ENCODE data around the gene ARF1.

Gene ARF1

DNA sequence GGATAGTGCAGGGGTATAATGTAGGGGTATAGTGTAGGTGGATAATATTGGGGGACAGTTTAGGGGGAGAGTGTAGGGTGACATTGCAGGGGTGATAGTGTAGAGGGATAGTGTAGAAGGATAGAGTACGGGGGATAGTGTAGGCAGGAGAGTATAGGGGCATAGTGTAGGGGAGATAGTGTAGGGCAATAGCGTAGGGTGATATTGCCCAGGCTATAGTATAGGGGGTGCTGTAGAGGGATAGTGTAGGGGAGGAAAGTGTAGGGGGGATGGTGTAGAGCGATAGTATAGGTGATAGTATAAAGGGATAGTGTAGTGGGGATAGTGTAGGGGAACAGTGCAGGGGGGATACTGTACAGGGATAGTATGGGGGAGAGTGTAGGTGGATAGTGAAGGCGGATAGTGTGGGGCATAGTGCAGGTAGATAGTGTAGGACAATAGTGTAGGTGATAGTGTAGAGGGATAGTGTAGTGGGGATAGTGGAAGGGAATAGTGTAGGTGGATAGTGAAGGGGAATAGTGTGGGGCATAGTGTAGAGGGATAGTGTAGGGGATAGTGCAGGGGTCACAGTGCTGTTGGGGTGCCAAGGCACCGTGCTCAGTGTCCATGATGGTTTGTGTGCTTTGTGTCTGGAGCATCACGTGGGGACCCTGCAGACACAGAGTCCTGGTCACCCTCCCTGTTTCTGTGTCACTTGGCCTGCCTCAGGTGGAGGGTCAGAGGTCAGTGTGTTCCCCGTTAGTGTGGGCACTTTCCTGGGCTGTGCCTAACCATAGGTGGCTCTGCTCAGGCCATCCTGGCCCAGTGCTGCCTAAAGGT is 10.5 kb upstream of the ARF1 start:
- DNase-seq: no peak

DNA sequence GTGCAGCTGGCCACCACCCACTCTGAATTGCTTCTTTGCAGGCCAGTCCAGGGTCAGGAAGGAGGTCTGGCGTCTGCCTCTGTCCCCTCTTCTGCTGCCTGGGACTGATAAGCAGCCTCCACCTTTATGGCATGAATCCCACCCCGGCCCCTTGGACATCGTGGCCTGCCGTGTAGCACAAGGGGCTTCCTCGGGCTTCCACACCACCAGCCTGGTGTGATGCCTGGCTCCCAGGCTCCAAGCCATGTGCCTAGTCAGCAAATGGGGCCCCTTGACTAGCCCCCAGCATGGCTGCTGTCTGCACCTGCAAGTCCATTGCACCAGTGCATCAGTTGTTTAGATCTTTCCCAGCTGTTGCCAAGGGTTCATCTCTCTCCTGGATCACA is 9.9 kb upstream of the ARF1 start:
- no peak for DNase-seq

DNA sequence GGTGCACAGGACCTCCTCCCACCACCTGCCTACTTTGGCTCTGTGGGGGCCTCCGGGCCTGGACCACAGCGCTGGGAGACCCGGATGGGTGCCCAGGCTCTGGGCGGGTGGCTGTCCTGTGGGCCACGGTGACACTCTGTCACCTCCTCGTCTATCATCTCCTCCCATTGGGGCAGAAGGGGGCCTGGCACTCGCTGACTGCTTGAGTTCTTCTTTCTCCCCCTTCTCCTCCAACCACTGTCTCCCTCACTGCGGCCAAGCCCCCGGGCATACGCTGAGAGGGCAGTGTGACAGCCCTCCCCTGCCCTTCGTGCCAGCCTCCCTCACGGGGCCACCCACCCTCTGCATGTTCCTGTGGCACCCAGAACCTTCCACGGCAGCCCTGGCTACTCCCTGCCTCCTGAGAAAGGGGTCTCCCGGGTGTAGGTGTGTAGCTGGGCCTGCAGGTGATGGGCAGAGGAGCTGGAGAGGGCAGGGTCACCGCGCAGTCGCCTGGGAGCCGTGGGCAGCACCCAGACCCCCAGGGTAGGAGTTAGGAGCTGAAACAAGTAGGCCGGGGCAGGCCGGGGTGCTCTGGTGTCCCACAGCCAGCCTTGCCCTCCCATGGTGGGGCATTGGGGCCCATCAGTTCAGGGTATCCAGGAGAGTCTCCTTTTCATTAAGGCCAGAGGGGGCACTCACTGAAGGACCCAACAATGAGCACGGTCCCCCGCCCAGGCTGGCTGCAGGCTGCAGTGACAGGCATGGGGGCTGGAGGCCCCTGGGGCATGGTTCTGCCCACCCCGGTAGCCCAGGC is 9.2 kb upstream of the ARF1 start:
- DNase-seq: no peak

DNA sequence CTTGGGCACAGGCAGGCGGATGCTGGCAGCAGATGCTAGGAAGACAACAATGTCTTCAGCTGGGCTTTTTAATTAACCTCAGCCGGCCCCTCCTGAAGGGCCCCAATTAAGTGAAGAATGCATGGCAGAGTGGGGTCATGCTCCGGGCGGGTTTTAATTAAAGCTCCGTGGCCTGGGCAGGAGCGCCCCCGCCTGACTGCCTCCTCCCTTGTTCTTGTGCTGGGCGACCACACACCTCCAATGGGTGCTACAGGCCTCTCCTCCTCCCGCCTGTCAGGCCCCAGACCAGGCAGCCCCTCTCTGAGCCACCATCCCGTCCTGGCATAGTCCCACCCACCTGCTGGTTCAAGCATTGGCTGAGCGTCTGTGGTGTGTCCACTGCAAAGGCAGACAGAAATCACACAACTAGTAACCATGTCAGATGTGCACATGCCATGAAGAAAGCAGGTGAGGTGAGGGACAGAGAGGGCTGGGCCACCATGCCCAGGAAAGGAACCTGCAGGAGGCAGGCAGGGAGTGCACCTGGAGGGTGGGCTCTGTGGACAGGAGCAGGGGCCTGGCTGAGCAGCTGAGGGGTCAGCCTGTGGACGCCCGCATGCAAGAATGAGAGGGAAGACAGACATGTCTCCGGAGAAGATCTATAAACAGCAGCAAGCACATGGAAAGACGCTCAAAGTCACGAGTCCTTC is 8.5 kb upstream of the ARF1 start:
- no peak for DNase-seq

DNA sequence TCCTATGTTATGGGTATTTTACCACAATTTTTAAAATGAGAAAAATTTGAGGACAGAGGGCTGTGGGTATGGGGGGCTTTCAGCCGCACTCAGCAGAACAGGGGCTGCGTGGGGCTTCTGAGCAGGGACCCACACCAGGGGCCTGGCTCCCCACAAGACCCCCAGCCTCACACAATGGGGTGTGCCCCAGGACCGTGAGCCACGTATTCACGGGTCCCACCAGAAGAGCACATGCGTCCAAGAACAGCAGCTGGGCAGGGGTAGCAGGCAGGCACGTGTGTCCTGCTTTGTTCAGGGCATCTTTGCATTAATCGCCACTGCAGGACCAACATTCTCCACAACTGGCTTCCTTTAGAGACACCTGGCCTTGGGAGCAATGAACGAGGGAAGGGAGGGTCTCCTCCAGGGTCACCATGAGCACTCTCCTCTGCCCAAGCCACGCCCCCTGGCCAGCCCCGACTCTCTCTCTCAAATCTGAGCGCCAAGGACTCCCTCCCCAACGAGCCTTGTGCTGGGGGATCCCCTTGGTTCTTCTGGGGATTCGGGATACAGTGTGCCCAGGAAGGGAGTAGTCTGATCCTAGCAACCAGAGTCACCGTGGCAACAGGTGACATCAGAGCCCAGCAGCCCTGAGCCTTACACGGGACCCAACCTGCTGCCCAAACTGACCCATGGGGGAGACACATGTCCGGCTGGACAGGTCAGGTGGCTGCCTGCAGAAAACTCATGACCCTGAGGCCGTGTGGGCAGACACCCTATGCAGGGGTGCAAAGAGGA is 7.4 kb upstream of the ARF1 start:
- DNase-seq: no peak

DNA sequence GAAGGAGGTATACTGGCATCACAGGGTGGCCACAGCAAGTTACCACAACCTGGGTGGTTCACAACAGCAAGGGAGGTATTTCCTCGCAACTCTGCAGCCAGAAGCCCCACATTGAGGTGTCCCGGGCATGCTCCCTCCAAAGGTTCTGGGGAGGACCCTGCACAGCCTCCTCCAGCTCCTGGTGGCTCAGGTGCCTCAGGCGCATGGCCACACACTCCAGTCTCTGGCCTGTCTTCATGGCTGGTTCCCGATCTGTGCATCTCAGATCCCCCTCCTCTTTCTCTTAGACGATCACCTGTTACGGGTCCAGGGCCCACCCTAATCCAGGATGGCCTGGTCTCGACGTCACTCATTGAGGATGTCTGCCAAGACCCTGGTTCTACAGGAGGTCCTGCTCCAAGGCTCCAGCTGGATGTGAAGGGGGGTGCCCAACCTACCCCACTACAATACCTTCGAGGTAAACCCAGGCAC is 6.7 kb upstream of the ARF1 start:
- DNase-seq: no peak

DNA sequence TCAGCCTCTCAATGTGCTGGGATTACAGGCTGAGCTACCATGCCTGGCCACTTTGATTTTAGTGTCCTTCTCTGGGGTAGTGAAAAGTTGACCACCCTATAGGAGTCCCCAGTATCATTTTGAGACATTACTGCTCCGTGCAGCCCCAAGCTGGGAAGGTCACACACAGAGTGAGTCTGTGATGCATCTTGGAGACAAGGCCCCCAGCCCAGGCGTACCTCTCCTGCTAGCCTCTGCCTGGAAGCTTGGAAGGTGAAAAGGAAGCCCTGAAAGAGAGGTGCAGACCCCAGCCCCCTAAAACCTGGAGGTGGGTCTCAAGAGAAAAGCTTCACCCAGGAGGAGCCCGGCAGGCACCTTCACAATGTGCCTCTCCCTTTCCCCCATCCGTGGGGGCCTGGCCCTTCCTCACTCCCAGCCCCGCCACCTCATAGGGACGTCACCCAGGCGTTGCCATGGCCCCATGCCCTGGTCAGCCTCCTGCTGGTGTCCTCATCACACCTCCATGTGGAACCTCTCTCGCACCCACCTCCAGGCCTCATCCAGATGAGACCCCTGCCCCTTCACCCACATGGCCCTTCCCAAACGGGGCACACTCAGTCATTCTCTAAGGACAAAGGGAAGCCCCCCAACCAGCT is 5.6 kb upstream of the ARF1 start:
- DNase-seq: no peak

DNA sequence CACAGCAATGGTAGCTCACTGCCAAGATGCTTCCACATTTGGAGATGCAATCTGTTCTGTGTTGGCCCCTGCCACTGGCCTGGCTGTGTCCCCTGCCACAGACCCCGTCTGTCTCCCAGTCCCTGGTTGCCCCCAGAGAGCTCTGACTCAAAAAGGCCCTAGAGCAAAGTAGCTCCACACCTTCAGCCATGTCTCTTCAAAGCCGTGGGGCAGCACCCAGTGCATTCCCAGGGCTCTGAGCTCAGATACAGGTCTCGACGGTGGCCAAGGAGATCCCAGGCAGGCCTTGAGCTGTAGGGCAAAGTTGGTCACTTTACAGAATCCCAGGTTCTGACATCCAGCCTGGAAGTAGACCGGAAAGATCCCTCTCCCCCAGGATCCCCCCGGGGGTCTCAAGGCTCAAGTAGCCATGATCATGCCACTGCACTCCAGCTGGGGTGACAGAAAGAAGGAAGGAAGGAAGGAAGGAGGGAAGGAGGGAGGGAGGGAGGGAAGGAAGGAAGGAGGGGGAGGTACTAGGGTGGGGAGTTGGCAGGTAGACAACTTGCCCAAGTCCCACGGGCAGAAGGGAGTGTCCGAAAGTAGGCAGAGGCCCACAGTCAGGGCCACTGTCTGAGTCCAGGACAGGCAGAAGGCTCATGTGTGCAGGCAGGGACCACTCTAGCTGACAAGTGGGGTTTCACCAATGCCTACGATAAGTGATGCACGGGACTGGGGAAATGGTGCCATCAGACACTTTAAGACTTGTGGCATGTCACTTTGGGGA is 4.8 kb upstream of the ARF1 start:
- DNase-seq: no peak

DNA sequence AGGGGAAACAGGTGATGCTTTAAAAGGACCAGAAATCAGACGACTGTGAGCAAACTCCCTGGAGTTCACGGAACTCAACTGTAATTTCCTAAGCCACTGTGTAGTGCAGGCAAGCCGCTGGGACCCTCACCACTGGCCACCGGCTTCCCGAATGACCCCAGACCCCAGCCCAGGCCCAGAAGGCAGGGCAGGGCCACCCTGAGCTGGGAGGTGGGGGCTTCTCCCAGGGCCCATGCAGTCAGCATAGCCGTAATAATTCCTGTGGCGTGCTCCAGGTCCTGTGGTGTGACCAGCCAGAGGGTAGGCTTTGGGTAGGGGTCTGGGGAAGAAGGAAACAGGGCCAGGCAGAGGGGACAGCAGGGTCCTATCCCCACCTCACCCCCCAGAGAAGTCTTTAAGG is 3.5 kb upstream of the ARF1 start:
- DNase-seq: no peak

DNA sequence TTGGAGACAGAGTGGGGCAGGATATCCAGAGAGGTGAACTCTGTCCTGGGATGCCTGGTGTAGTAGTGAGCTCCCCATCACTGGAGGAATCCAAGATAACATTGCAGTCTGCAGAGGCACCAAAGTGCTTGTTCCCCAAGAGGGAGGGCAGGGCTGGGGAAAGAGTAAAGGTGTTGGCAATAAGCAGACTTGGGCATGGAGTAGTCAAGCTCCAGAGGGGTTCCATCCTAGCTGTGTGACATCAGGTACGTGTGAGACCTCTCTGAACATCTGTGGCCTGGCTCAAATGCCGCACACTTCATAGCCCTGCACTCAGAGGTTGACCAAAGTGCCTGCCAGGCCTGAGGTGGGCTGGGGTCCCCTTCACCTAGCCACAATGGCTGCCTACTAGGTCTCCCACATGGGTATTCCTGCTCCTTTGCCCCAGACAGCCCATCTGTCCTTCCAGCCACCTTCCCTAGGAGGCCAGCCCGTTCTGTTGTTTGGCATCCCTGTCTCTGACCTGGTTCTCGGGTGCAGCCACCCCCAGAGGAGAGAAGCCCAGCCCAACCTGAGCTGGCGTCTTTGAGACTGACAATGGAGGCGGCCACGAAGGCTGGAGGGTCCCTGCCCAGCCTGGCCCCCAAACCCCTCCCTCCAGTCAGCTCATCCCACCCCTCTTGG is 2.8 kb upstream of the ARF1 start:
- DNase-seq: no peak

DNA sequence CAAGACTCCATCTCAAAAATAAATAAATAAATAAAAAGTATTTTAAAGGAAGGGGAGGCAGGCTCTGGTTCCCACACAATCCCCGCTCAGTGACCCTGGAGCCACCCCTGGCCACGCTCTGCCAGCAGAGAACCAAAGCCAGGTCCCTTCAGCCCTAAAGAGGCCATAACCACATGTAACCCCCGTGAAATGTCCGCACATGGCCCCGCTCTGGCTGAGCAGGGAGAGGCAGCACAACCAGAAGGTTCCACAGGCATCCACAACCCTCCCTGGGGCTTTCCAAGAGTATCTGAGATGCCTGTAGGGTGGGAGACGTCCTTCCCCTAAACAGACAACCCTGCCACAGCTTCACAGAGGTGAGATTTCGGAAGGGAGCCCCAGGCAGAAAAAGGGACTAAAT is 1.4 kb upstream of the ARF1 start:
- no peak for DNase-seq

DNA sequence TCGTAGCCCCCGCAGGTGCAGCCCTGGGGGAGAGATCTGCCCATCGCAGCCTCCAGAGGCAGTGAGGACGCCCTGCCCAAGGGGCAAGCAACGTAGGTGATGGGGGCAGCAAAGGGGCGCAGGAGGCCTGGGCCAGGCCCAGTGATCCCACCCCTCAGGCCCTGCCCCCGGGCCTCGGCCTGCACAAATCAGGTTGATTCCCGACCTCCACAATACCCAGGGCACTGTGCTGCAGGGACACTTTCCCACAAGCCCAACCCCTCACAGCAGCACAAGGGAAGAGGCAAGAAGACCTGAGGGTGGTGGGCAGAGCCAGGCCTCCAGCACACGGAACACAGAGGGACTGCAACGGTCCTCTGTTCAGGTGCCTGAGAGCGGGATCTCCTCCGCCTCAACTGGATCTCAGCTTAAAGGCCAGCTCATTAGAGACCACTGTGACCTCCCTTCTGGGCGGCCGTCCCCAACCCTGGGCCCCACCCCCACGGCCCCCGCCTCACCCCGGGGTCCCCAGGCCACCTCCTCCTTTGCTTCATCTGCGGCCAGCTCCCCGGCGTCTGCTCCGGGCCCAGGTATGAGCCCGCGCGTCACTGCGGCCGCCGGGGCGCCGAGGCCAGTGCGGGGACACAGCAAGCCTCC is 812 bp upstream of the ARF1 start:
- DNase-seq: no peak

DNA sequence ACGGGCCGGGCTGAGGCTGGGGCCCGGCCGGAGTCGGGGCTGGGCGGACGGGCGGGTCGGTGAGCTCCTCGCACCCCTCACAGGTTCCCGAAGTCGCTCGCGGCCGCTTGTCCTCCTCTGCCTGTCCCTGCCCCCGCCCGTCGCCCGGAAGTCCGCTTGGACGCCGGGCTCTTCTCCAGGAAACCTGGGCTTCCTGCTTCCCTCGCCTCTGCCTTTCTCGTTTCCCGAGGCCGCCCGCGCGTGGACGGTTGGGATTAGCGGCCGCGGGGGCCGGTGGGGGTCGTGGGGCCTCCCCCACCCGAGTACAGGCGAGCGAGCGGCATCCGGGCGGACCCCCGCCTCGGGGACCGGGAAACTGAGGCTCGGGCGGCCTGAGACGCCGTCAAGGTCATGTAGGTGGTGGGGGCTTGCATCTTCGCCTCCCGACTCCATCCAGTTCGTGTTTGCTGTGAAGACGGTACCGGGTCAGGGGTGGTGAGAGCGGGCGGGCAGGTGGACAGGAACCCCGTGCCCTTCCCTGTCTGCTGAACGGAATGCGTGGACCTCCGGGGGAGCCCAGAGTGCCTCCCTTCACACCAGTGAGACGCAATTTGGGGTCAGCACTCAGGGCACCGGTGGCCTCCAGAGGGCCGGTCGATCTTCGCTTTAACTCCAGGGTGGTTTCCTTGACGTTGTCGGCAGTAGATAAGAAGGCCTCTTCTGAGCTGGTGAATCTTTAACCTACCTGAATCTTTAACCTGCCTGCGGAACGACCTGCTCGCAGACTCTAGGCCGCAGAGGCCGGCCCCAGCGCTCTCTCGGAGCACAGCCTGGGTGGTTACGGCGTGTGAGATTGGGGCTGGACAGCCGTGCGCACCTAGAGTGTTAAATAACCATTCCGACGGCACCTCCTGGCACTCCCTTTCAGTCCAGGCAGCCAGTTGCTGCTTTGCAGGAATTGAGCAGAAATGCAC is 686 bp downstream of the ARF1 start:
- no peak for DNase-seq

DNA sequence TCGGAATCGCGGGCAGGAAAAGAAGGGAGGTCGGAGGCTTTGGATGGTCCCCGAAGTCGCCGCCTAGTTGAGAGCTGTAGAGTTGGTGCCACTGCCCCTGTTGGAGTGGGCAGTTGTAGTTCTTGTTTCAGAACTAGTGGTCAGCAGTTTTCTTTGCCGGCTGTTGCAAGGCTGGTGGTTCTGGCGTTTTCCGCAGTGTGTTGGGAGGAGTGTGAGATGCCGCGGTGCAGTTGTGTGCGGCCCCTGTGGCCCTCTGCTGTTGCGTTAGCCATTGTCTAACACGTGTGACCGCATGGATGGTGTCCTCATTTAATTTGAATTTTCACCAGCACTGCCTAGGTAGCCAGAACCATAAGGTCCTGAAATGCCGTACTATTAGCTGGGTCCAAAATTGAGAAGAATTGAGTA is 1.4 kb downstream of the ARF1 start:
- DNase-seq: no peak

DNA sequence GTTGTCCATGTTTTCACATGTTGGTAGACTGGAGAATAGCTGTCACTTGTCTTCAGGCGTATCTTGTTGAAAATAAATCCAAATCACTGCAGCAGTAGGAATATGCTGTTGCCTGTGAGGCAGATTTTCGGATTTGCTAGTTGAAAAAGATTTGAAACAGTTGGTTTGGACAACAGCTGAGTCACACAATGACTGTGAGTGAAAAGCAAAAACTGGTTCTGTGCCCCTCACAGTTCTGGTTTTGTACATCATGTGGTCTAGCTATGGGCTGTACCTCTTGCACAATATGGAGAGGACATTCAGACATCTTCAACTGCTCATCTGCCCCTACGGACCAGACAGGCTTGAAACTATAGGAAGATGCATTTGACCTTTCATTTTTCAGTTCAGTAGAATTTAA is 1.8 kb downstream of the ARF1 start:
- no peak for DNase-seq

DNA sequence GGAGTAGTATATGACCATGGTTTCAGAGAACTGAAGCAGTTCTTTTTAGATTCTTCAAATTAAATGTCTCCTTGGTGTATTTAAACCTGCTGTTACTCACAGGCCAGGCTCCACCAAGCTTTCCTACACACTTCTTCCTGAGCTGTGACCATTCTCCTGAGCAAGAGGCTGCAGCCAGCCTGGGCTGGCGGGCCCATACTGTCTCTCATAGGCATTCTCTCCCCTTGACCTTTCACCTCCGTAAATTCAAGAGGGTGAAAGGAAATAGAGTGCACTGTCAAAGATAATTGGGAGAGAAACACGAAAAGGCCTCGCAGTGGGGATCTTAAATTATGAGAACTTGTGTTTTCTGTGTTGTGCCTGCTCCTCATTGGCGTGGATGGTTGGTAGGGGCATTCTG is 2.3 kb downstream of the ARF1 start:
- no peak for DNase-seq

DNA sequence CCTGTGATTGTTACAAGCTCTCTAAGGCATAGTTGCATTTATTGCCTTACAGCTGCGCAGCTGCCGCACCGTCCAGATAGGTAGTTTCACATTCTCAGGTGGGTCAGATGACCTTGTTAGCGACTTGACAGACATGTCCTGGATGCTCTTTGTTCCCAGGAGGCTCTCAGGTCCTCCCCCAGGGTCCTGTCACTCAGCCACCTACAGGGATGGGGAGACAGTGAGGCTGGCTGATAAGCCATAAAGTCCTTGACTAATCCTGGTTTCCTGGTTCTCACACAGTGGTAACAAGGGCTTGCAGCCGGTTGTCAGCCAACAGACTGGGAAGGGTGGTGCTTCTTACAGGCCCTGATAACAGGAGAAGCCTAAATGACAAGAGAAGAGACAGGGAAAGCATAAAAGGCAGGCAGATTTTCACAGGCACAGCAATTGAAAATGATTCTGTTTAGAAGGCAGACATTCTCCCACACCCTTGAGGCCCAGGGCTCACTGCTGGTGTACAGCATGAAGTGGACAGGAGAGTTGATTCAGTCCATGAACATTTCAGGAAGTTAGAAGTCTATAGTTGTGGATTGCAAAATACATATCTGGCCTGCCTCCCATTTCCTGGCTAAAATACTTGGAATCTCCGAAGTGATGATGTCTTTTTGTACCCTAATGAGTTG is 2.9 kb downstream of the ARF1 start:
- DNase-seq: no peak

DNA sequence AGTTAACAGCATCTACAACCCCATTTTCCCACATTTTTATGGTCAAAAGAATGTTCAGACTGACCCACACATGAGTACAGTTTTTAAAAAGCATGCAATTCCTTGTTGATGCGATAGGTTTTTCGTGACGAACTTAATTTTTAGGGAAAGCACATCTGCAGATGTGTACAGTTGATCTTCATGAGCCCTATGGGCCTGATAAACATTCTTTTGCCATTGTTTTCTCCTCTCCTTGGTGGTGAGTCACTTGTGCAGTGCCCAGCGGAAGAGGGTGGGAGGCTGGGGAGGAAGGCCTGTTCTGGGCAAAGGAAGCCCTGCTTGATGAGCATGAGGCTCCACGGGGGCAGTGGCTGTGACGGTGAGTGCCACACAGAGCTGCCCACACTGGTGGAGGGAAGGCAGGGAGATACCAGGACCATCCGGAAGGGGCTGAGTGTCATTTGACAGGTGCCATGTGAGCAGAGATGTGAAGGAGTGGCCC is 5.3 kb downstream of the ARF1 start:
- no peak for DNase-seq
